ENCODE results near the gene CRTAC1.

CRTAC1 gene

GRCh38 chr10:98041352-98042043 lies 11.1 kb upstream of the CRTAC1 start:
- ChIA-PET POLR2A (no interaction called here), CTCF (interaction anchor here (0.6 to 5.3 kb wide), 17 partner anchors 8 to 1300 kb away, joined by 3 to 86 read pairs (median 4); no protein-coding TSS in a partner anchor)
- no peaks in the 10 kb centered on the region for H3K4me1 ChIP-seq (ENCODE audit: control extremely low read depth in 1 of 4, control insufficient read depth in 4 of 4, insufficient read depth in 4 of 4, low read length in 3 of 4)
- no peak overlapping the region for H3K4me3 ChIP-seq (ENCODE audit: control insufficient read depth in 1 of 7, extremely low read depth in 1 of 7, insufficient read depth in 4 of 7, low read depth in 2 of 7, low read length in 6 of 7)
- no peaks in the 10 kb centered on the region for H3K9me3 ChIP-seq (ENCODE audit: control extremely low read depth in 1 of 5, control insufficient read depth in 4 of 5, insufficient read depth in 2 of 5, low read depth in 1 of 5, low read length in 4 of 5)
- DNase-seq, result peak; percentile 48 to 65 (median 54)
- H3K27ac ChIP-seq (ENCODE audit: insufficient read depth in 1 of 2, low read depth in 1 of 2, low read length in 2 of 2, poor library complexity in 1 of 2, severe bottlenecking in 2 of 2), result no peak overlapping the region
- peaks cover 17 to 91% (median 38%) of the 10 kb centered on the region in 5 experiments for H3K27me3 ChIP-seq (replicated peaks in 2 of 5; ENCODE audit: control insufficient read depth in 4 of 5, insufficient read depth in 5 of 5, low read length in 4 of 5)
- 29% methylated on average over 6 of the region's 7 CpGs for WGBS (ENCODE audit: insufficient coverage)
- no peaks in the 10 kb centered on the region for H3K36me3 ChIP-seq (ENCODE audit: control insufficient read depth in 4 of 4, insufficient read depth in 4 of 4, low read length in 3 of 4)

- Histone ChIP-seq H3K27me3 (replicated peaks in 2 of 5; ENCODE audit: control insufficient read depth in 4 of 5, insufficient read depth in 5 of 5, low read length in 4 of 5) (peaks cover 24 to 96% (median 45%) of the 10 kb centered on the region in 5 experiments), H3K27ac (ENCODE audit: insufficient read depth in 1 of 2, low read depth in 1 of 2, low read length in 2 of 2, poor library complexity in 1 of 2, severe bottlenecking in 2 of 2) (no peak overlapping the region), H3K4me3 (ENCODE audit: control insufficient read depth in 1 of 7, extremely low read depth in 1 of 7, insufficient read depth in 4 of 7, low read depth in 2 of 7, low read length in 6 of 7) (no peak overlapping the region), H3K9me3 (ENCODE audit: control extremely low read depth in 1 of 5, control insufficient read depth in 4 of 5, insufficient read depth in 2 of 5, low read depth in 1 of 5, low read length in 4 of 5) (no peaks in the 10 kb centered on the region), H3K4me1 (ENCODE audit: control extremely low read depth in 1 of 4, control insufficient read depth in 4 of 4, insufficient read depth in 4 of 4, low read length in 3 of 4) (no peaks in the 10 kb centered on the region), H3K36me3 (ENCODE audit: control insufficient read depth in 4 of 4, insufficient read depth in 4 of 4, low read length in 3 of 4) (no peaks in the 10 kb centered on the region)
- ChIA-PET CTCF (interaction anchor here (0.7 to 5.3 kb wide), 7 partner anchors 10 to 171 kb away, joined by 4 to 86 read pairs (median 9); no protein-coding TSS in a partner anchor), POLR2A (no interaction called here)
- WGBS (ENCODE audit: insufficient coverage), result 84% methylated on average over 5 of the region's 10 CpGs
- DNase-seq, result no peak
Measured at GRCh38 chr10:98039690-98040381, 9.4 kb upstream of the CRTAC1 start.

DNA sequence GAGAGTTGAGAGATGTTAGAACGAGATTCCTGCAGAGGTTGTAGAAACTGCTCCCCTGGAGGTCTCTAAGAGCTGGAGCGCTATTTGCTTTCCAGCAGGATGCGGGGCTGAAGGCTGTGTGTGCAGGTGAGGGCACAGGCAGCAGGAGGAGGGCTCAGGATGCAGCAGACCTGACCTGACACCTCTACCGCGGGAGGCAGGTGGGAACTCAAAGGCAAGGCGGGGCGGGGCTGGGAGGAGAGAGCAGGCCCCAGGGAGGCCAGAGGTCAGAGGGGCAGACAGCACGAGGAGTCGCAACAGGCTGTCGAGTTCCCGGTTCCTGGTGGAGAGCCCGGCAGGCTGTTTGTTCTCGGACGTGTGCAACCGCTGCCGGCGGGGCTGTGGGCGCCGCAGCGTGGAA lies 7.9 kb upstream of the CRTAC1 start:
- Histone ChIP-seq H3K9me3 (ENCODE audit: control extremely low read depth in 1 of 5, control insufficient read depth in 4 of 5, insufficient read depth in 2 of 5, low read depth in 1 of 5, low read length in 4 of 5) (no peaks in the 10 kb centered on the region), H3K27ac (ENCODE audit: insufficient read depth in 1 of 2, low read depth in 1 of 2, low read length in 2 of 2, poor library complexity in 1 of 2, severe bottlenecking in 2 of 2) (no peak overlapping the region), H3K4me3 (ENCODE audit: control insufficient read depth in 1 of 7, extremely low read depth in 1 of 7, insufficient read depth in 4 of 7, low read depth in 2 of 7, low read length in 6 of 7) (no peak overlapping the region), H3K27me3 (replicated peaks in 2 of 5; ENCODE audit: control insufficient read depth in 4 of 5, insufficient read depth in 5 of 5, low read length in 4 of 5) (peaks cover 27 to 96% (median 44%) of the 10 kb centered on the region in 5 experiments), H3K36me3 (ENCODE audit: control insufficient read depth in 4 of 4, insufficient read depth in 4 of 4, low read length in 3 of 4) (no peaks in the 10 kb centered on the region), H3K4me1 (ENCODE audit: control extremely low read depth in 1 of 4, control insufficient read depth in 4 of 4, insufficient read depth in 4 of 4, low read length in 3 of 4) (no peaks in the 10 kb centered on the region)
- DNase-seq, result no peak
- CTCF ChIA-PET, result interaction anchor here (1.4 kb wide), 1 partner anchor 8 kb away, joined by 4 read pairs; no protein-coding TSS in a partner anchor
- POLR2A ChIA-PET, result no interaction called here
- WGBS (ENCODE audit: insufficient coverage), result 15% methylated on average over 16 of the region's 20 CpGs

DNA sequence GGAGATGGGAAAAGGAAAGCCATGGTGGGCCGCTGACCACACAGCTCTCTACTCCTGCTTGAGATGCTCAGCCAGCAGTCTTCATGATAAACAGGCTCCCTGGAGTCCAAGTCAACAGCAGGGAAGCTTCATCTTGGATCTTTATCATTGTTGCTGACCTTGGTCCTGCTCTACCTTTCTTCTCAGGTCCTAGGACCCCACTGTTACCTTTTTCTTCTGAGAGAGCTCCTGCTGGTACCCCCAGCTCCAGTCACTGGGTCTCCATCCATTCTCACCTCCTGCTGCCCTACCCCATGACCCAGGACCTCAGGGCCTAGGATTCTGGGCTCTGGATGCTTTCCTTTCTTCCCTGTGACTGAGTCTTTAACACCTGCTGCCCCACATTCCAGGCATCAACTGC lies 5.2 kb upstream of the CRTAC1 start:
- POLR2A ChIA-PET, result no interaction called here
- peaks cover 31 to 100% (median 53%) of the 10 kb centered on the region in 5 experiments for H3K27me3 ChIP-seq (replicated peaks in 2 of 5; ENCODE audit: control insufficient read depth in 4 of 5, insufficient read depth in 5 of 5, low read length in 4 of 5)
- WGBS (ENCODE audit: insufficient coverage), result 67% methylated on average over 1 of the region's 1 CpG

GRCh38 chr10:98033515-98033914 lies 3.1 kb upstream of the CRTAC1 start:
- Histone ChIP-seq H3K4me1 (ENCODE audit: control extremely low read depth in 1 of 4, control insufficient read depth in 4 of 4, insufficient read depth in 4 of 4, low read length in 3 of 4) (peaks cover 0 to 18% (median 8%) of the 10 kb centered on the region in 4 experiments), H3K4me3 (ENCODE audit: control insufficient read depth in 1 of 7, extremely low read depth in 1 of 7, insufficient read depth in 4 of 7, low read depth in 2 of 7, low read length in 6 of 7) (no peak overlapping the region), H3K27me3 (replicated peaks in 2 of 5; ENCODE audit: control insufficient read depth in 4 of 5, insufficient read depth in 5 of 5, low read length in 4 of 5) (peaks cover 39 to 100% (median 54%) of the 10 kb centered on the region in 5 experiments), H3K36me3 (ENCODE audit: control insufficient read depth in 4 of 4, insufficient read depth in 4 of 4, low read length in 3 of 4) (no peaks in the 10 kb centered on the region), H3K9me3 (ENCODE audit: control extremely low read depth in 1 of 5, control insufficient read depth in 4 of 5, insufficient read depth in 2 of 5, low read depth in 1 of 5, low read length in 4 of 5) (no peaks in the 10 kb centered on the region), H3K27ac (ENCODE audit: insufficient read depth in 1 of 2, low read depth in 1 of 2, low read length in 2 of 2, poor library complexity in 1 of 2, severe bottlenecking in 2 of 2) (no peak overlapping the region)
- DNase-seq, result no peak
- WGBS (ENCODE audit: insufficient coverage), result 47% methylated on average over 3 of the region's 3 CpGs
- POLR2A ChIA-PET, result interaction anchor here (0.6 kb wide), 1 partner anchor 1801 kb away, joined by 3 read pairs; no protein-coding TSS in a partner anchor
- CTCF ChIA-PET, result interaction anchor here (1.0 to 3.4 kb wide), 5 partner anchors 9 to 118 kb away, joined by 3 to 22 read pairs (median 7); no protein-coding TSS in a partner anchor

More for the DNA sequence above, 5.2 kb upstream of the CRTAC1 start:
- H3K36me3 ChIP-seq (ENCODE audit: control insufficient read depth in 4 of 4, insufficient read depth in 4 of 4, low read length in 3 of 4), result no peaks in the 10 kb centered on the region
- CTCF ChIA-PET, result interaction anchor here (2.1 to 3.4 kb wide), 2 partner anchors 9 to 11 kb away, joined by 11 to 22 read pairs; no protein-coding TSS in a partner anchor
- no peak overlapping the region for H3K27ac ChIP-seq (ENCODE audit: insufficient read depth in 1 of 2, low read depth in 1 of 2, low read length in 2 of 2, poor library complexity in 1 of 2, severe bottlenecking in 2 of 2)
- no peaks in the 10 kb centered on the region for H3K9me3 ChIP-seq (ENCODE audit: control extremely low read depth in 1 of 5, control insufficient read depth in 4 of 5, insufficient read depth in 2 of 5, low read depth in 1 of 5, low read length in 4 of 5)
- DNase-seq, result no peak
- H3K4me1 ChIP-seq (ENCODE audit: control extremely low read depth in 1 of 4, control insufficient read depth in 4 of 4, insufficient read depth in 4 of 4, low read length in 3 of 4), result peaks cover 0 to 7% (median 2%) of the 10 kb centered on the region in 4 experiments
- H3K4me3 ChIP-seq (ENCODE audit: control insufficient read depth in 1 of 7, extremely low read depth in 1 of 7, insufficient read depth in 4 of 7, low read depth in 2 of 7, low read length in 6 of 7), result no peak overlapping the region

GRCh38 chr10:98031440-98031839 lies 1.0 kb upstream of the CRTAC1 start:
- DNase-seq, result no peak
- no peak overlapping the region for H3K27ac ChIP-seq (ENCODE audit: insufficient read depth in 1 of 2, low read depth in 1 of 2, low read length in 2 of 2, poor library complexity in 1 of 2, severe bottlenecking in 2 of 2)
- H3K27me3 ChIP-seq (replicated peaks in 2 of 5; ENCODE audit: control insufficient read depth in 4 of 5, insufficient read depth in 5 of 5, low read length in 4 of 5), result peaks cover 32 to 97% (median 53%) of the 10 kb centered on the region in 5 experiments
- H3K9me3 ChIP-seq (ENCODE audit: control extremely low read depth in 1 of 5, control insufficient read depth in 4 of 5, insufficient read depth in 2 of 5, low read depth in 1 of 5, low read length in 4 of 5), result no peaks in the 10 kb centered on the region
- 46% methylated on average over 2 of the region's 12 CpGs for WGBS (ENCODE audit: insufficient coverage)
- H3K4me3 ChIP-seq (ENCODE audit: control insufficient read depth in 1 of 7, extremely low read depth in 1 of 7, insufficient read depth in 4 of 7, low read depth in 2 of 7, low read length in 6 of 7), result no peak overlapping the region
- ChIA-PET POLR2A (no interaction called here), CTCF (interaction anchor here (1.0 kb wide), 1 partner anchor 12 kb away, joined by 5 read pairs; no protein-coding TSS in a partner anchor)
- H3K36me3 ChIP-seq (ENCODE audit: control insufficient read depth in 4 of 4, insufficient read depth in 4 of 4, low read length in 3 of 4), result no peaks in the 10 kb centered on the region
- peaks cover 0 to 18% (median 8%) of the 10 kb centered on the region in 4 experiments for H3K4me1 ChIP-seq (ENCODE audit: control extremely low read depth in 1 of 4, control insufficient read depth in 4 of 4, insufficient read depth in 4 of 4, low read length in 3 of 4)
